ENCODE data around the gene POU3F1.

- TF ChIP-seq CTCF (IDR thresholded peaks at IDR 0.05; ENCODE audit: insufficient read depth, low read length) (no peak), POLR2AphosphoS5 (IDR thresholded peaks at IDR 0.05; ENCODE audit: low read depth) (no peak), REST (IDR thresholded peaks at IDR 0.05; ENCODE audit: insufficient replicate concordance, low read depth) (no peak), SPI1 (IDR thresholded peaks at IDR 0.05; ENCODE audit: borderline replicate concordance, low read depth) (no peak)
These were observed 31.0 kb upstream of the POU3F1 start for GRCh38 chr1:38077523-38078147.
